Measurements from ENCODE around the gene ZNF366.

ZNF366 gene

DNA sequence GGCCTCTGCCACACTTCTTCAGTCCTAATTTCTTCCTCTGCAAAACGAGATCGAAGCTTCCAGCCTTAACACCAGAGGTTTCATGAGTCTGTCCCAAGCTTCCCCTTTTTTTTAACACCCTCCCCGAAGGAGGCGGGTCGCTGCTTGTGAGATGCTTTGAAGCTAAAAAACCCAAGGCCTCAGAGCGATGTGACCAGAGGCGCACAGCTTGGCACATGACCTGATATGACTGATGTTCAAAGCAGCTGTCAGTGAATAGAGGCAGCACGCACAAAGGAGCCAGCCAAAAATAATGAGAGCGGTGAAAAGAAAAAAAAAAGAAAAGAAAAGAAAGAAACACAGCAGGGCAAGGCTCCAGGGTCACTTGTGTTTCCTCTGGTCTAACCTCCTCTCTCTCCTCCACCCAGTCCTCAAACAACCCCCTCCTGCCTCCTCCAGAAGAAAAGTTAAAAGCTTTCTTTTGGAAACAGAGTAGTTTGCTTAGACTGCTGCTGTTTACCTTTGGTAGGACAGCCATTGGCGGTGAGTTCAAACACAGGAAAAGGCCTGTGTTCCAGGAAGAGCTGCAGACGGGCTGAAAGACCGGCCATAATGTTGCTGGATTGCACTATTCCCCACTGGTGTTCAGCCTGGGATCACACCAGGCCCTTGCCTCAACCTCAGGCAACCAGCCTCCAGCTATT lies 10.9 kb upstream of the ZNF366 start:
- no peak for DNase-seq (ENCODE audit: low read depth)

DNA sequence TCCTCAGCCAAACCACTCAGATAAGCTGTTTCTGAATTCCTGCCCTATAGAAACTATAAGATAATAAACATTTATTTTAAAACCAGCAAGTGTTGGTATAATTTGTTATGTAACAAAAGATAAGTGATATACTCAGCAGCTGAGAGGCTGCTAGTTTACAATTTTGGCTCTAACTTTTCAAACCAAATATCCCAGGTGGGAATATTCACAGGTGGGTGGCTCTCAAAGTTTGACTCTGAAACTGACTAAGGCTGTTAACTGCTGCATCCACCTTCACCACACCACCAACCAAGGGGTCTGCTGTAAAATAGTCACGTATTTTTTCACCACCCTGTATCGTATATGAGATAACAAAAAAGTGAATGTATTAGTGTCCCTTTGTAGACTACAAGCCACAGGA lies 9.7 kb upstream of the ZNF366 start:
- DNase-seq (ENCODE audit: low read depth), result no peak

- no peak for DNase-seq (ENCODE audit: low read depth)
These were observed 8.0 kb upstream of the ZNF366 start for GRCh38 chr5:72515211-72515610.

GRCh38 chr5:72512593-72512860 lies 5.3 kb upstream of the ZNF366 start:
- no peak for DNase-seq (ENCODE audit: low read depth)

- no peak for DNase-seq (ENCODE audit: low read depth)
These were observed 4.8 kb upstream of the ZNF366 start for GRCh38 chr5:72511774-72512592.

DNA sequence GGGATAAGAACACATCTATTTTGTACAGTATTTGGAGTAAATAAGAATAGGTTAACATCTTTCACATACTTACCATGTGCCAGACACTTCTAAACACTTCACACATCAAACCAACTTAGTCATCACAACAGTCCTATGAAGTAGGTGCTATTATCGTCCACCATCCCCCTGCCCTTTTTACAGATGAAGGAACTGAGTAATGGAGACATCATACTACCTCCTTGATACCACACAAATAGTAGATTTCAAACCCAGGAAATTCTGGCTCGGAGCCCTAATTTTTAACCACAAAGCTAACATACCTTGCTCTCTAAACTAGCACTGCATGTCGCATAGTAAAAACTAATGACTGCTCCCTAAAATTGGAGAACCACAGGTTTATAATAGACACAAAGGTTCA lies 4.2 kb upstream of the ZNF366 start:
- no peak for DNase-seq (ENCODE audit: low read depth)

GRCh38 chr5:72510610-72511181 lies 3.5 kb upstream of the ZNF366 start:
- no peak for DNase-seq (ENCODE audit: low read depth)

DNA sequence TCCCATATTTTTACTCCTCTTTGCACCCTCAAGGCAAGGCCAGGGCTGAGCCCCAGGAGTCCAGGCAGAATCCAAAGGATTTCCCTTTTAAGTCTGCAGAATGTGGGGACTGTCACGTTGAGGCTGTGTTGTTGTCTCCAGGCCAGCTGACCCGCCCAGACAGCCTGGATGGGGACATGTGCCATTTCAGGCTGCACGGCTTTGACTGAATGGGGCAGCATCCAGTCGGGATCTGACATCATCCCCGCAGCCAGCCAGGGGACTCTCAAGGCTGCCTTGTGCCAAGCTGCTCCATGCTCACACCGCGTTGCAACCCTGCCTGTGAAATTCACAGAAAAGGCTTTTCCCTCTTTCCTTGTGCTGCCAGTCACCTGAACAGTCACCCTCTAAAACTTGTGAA lies 2.2 kb upstream of the ZNF366 start:
- DNase-seq (ENCODE audit: low read depth), result no peak

GRCh38 chr5:72508241-72509170 lies 1.3 kb upstream of the ZNF366 start:
- DNase-seq (ENCODE audit: low read depth), result no peak

- no peak for DNase-seq (ENCODE audit: low read depth)
These were observed 663 bp upstream of the ZNF366 start for GRCh38 chr5:72507907-72508238.

DNA sequence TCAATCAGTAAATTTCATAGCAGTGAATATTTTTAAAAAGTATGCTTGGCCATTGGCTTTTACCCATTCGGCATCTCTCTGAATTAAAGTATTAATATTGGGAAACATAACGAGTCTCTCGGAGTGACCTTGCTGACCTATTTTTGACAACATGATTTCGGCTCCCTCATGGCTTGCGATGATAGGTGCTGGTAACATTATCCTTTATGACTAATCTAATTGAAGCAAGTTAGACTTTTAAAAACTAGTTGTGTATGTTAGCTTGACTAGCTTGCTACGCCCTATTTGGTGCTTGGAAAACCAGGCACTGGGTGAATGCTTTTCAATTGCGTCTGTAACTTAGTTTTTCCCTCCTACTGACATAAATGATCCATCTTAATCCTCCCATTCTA lies 1.1 kb downstream of the ZNF366 start:
- no peak for DNase-seq (ENCODE audit: low read depth)

DNA sequence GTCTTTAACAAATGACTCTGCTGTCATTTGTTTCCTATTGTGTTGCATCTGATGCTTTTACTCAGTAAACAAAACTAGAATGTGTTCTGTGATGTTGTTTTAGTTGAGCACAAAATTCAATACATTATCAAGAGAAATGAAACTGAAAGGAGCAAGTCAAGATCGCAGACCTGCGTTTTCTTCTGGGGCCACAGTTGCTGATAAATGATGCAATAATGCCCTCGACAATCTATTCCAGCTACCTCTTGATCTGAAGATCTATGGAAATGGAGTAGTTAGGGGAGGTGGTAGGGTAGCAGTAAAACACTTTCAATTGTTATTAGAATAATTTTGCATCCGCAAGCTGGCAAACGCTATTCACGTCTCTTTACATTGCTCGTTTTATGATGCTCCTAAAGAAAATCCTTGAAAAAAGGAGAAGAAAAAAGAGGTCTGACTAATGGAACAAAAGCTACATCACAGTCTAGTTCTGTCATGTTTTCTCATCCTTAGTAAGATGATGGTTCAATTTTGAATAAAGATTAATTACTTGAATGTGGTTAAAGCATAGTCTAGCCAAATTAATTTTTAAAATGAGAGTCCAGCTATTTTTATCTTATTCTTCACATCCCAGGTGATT lies 1.6 kb downstream of the ZNF366 start:
- no peak for DNase-seq (ENCODE audit: low read depth)

GRCh38 chr5:72505016-72505415 lies 2.2 kb downstream of the ZNF366 start:
- DNase-seq (ENCODE audit: low read depth), result no peak

GRCh38 chr5:72503888-72504491 lies 3.2 kb downstream of the ZNF366 start:
- no peak for DNase-seq (ENCODE audit: low read depth)

DNA sequence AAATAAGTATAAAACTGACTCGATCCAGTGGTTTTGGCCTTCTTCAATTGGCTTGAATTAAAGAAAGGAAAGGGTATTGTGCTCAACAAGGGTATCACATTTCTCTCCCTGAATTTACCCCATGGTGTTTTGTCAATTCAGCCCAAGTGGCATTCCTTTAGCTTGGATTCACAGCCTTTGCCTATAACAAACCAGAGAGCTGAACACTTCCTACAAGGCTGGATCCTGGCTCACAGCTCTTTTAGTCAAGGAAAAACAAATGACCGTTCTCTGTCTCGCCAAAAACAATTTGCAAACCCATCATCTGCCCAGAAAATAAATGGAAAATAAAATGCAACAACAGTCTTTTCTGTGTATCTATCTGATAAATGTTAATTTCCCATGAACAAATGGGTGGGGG lies 5.7 kb downstream of the ZNF366 start:
- no peak for DNase-seq (ENCODE audit: low read depth)

DNA sequence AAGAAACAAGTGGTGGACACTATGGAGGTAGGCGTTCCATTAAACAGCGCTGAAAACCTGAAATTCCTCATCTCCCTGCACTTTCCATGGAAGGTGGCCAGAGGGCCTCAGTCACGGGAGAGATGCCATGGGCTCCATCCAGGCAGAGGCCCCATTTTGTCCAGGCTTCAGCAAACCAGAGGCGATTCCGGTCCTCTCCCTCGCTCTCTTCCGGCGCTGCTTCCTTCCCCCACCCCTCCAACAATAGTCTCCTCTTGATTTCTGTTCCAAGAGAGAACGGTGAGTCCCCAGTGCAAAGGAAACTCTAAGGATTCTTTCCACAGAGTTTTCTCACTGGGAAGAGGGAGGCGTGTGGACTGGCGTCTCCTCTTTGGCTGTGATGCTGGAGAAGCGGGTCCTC lies 7.5 kb downstream of the ZNF366 start:
- DNase-seq (ENCODE audit: low read depth), result no peak

- no peak for DNase-seq (ENCODE audit: low read depth)
These were observed 8.1 kb downstream of the ZNF366 start for GRCh38 chr5:72499090-72499489.

DNA sequence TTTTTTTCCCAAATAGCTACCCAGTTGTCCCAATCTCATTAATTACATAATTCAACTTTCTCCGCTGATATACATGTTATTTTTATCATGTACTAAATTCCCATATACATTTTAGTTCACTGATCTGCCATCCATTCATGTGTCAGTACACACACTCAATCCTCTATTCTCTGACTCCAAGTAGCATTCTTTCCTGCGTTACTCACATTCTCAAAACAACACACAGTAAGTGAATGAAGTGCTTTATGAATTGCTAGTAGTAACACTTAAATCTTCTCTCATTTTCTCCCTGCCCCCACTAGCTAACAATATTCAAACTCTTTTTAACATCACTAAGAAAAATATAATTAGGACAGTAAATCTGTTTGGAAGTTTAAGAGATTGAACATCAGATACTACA lies 8.9 kb downstream of the ZNF366 start:
- DNase-seq (ENCODE audit: low read depth), result no peak

DNA sequence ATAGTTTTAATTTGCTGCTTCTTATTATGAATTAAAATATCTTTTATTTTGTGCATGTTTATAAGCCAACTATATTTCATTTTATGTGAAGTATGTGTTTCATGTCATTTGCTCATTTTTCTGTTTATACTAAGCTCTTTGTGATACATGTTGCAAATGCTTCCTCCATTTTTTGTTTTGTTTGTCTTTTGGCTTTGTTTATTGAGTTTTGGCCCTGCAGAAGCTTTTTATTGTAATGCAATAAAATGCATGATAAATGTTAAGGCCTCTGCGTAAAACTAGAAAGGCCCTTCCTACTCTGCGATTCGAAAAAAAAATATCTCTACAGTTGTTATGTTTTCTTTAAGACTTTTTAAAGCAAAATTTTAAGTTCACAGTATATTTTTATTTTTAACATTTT lies 9.4 kb downstream of the ZNF366 start:
- DNase-seq (ENCODE audit: low read depth), result no peak

DNA sequence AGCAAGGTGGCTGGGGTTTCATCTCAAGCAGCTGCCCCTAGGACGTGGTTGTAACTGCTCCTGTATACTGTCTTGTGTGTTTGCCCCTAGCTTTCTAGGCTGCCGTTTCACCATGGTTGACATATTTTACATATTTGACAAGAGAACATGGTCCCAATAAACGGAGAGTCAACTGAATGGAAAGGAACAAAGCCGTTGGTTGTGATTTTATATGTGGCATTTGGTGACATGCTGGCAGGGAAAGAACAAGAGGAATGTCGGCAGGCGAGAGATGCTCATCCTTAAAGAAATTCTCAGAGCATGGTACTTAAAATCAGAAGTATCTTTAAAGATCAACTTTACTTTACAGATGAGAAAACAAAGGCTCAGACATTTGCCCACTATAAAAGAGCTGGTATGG lies 11.8 kb downstream of the ZNF366 start:
- no peak for DNase-seq (ENCODE audit: low read depth)

- no peak for DNase-seq (ENCODE audit: low read depth)
These were observed 12.5 kb downstream of the ZNF366 start for GRCh38 chr5:72494623-72495124.

GRCh38 chr5:72489536-72489935 lies 17.7 kb downstream of the ZNF366 start:
- no peak for DNase-seq (ENCODE audit: low read depth)
